Activated CD4-positive, alpha-beta T cell treated with anti-CD3 and anti-CD28 coated beads for 36 hours (primary cell): ENCODE results near the gene TCF7. TPM values are rescaled to one million over a fixed set of nuclear protein-coding genes. Genes with fewer than 3 reads are reported as not detected.

Experiments
- ATAC-seq: fragments of 200-7000 bp; cut with Tn5 transposase; one replicate; pipeline ENCODE4 v1.10.0; 2021; ENCODE audit warnings: mild to moderate bottlenecking, moderate library complexity
- CTCF ChIA-PET: fragments of 350-600 bp; sonication (Branson Sonifier 250); formaldehyde crosslinking; loops from one replicate; lab custom pipeline; 2021; ENCODE audit warnings: antibody characterized with exemption; lab: Charles Lee
- POLR2A ChIA-PET: fragments of 350-600 bp; sonication (Branson Sonifier 250); formaldehyde crosslinking; loops from one replicate; lab custom pipeline; 2021; ENCODE audit warnings: antibody characterized with exemption, inconsistent platforms; lab: Charles Lee
- DNase-seq: peaks from one replicate; pipeline ENCODE4 v3.0.0-alpha.2; 2020
- H3K27ac Mint-ChIP-seq: one replicate; pipeline ENCODE4 v1.8.0; 2021; ENCODE audit warnings: mixed read lengths
- H3K27me3 Mint-ChIP-seq: one replicate; pipeline ENCODE4 v1.8.0; 2021; ENCODE audit warnings: mixed read lengths
- H3K36me3 Mint-ChIP-seq: one replicate; pipeline ENCODE4 v1.8.0; 2021; ENCODE audit warnings: low read depth, mixed read lengths
- H3K4me1 Mint-ChIP-seq: one replicate; pipeline ENCODE4 v1.8.0; 2021; ENCODE audit warnings: mixed read lengths
- H3K4me3 Mint-ChIP-seq: one replicate; pipeline ENCODE4 v1.8.0; 2021; ENCODE audit warnings: mild to moderate bottlenecking, moderate library complexity, mixed read lengths
- H3K9me3 Mint-ChIP-seq: one replicate; pipeline ENCODE4 v1.8.0; 2021; ENCODE audit warnings: low read depth, mixed read lengths
- intact Hi-C, 2 experiments: fragments of 100-400 bp; cut with DNase I in 1 of 2; cut with micrococcal nuclease in 1 of 2; formaldehyde crosslinking; loops; one replicate each; pipeline versions ENCODE4 v1.14.2 to v1.15.1; 2022 to 2024; cut with DNase I, micrococcal nuclease
- total RNA-seq, 2 experiments: library from RNA; stranded (reverse); gene quantifications; one replicate each; pipeline ENCODE4 v1.2.3, GENCODE V29; 2021

TCF7 gene
- total RNA-seq, 2 experiments from 2014 or later, result 94.8 to 117 TPM

DNA sequence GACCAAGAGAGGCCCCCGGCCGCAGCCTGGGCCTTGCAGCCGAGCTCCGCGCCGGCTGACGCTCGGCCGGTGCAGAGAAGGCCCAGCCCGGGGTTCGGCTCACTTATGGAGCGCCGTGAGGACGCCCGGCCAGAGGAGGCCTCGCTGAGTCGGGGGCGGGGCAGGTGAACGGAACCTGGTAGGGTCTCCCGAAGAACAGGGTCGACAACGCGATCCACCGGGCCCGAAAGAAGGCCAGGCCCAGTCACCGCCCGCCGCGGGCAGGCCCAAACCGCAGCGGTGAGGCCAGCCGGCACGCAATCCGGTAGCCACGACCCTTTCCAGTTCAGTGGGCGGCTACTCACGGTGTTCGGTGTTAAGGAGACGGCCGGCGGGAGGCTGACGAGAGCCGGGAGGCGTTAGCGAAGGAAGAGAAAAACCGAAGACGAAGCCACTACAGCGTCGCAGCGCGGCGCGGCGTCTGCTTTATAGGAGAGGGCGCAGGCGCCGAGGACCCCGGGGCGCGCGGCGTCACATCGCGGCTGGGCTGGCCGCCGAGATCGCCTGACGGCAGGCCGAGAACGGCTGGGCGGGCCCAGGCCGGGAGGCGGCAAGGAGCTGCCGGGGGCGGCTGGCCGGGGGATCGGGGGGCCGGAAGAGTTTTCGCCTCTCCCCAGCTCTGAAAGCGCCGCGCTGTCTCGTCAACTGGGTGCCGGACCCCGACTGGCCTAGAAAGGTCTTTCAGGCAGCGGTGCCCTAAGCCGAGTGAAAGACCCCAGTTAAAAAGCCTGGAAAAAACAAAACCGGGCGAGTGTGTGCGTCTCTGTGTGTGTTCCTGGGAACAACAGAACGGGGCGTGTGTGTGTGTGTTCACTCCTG, 62.3 kb downstream of the TCF7 start, which contains the start of gene SKP1:
TSS of gene SKP1 (minus strand) at position 440 of the 858 bp plus-strand sequence. CDS start 2,928 bp downstream, outside the sequence.
- H3K4me3 Mint-ChIP-seq, result peak within 1 kb of the TSS; percentile 98
- H3K4me1 Mint-ChIP-seq, result peaks cover 32% of the 10 kb centered on the region
- H3K27me3 Mint-ChIP-seq, result no peaks in the 10 kb centered on the region
- H3K9me3 Mint-ChIP-seq, result no peaks in the 10 kb centered on the region
- ChIA-PET CTCF (interaction anchor here (1.0 to 1.8 kb wide), 5 partner anchors 11 to 137 kb away, joined by 3 to 11 read pairs (median 5); no protein-coding TSS in a partner anchor), POLR2A (interaction anchor here (0.6 to 2.8 kb wide), 12 partner anchors 11 to 349 kb away, joined by 3 to 29 read pairs (median 4); partner anchors contain the start of genes JADE2, PPP2CA and VDAC1)
- peak; percentile 91 for DNase-seq
- intact Hi-C loops, result loop anchor here (1.0 to 5.0 kb wide), 15 partner anchors 50 to 1126 kb away; partner anchors contain the start of genes PPP2CA (in 2 of the 2), C5orf15 (in 1 of the 2), CAMLG (in 1 of the 2) and CDKL3 (in 1 of the 2)
- peaks cover 24% of the 10 kb centered on the region for H3K36me3 Mint-ChIP-seq
- peak within 1 kb of the TSS; percentile 95 for H3K27ac Mint-ChIP-seq
- ATAC-seq, result peak; percentile 85

DNA sequence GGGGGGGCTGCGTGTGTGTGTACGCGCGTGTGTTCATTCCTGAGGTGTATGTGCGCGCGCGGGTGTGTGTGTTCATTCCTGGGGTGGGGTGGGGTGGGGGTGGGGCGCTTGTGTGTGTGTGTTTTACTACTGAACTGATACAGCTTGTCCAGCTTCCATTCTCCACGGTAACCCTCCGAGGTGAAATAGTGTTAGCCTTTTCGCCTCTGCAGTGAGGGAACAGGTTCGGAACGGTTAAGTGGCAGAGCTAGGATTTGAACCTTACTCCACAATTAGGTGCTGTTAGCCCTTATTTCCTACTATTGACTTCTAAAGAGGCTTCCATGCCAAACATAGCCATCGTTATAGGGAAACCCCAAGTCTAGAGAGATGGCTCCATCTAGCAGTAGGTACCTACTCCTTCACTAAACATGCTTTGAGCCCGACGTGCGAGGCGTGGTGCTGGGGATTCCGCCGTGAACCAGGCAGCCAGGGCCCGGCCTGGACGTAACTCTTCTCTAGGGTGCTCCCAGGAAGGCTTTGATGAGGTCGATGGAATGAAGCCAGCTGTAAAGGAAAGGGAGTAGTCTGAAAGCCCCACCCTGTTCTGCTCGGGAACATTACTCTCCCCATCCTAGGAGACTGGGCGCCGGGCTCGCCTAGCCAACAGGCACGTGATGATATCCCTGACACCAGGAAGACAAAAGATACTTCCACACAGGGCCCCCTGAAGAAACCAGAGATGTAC, 63.1 kb downstream of the TCF7 start:
- H3K4me1 Mint-ChIP-seq, result peaks cover 26% of the 10 kb centered on the region
- peaks cover 17% of the 10 kb centered on the region for H3K36me3 Mint-ChIP-seq
- DNase-seq (peak; percentile 29), ATAC-seq (peak; percentile 23)
- peak overlapping the region; percentile 98 for H3K4me3 Mint-ChIP-seq
- H3K27me3 Mint-ChIP-seq, result no peaks in the 10 kb centered on the region
- intact Hi-C loops, result loop anchor here (1.0 to 5.0 kb wide), 10 partner anchors 49 to 1127 kb away; partner anchors contain the start of genes PPP2CA (in 2 of the 2), CAMLG (in 1 of the 2), DDX46 (in 1 of the 2) and TCF7 (in 1 of the 2)
- H3K9me3 Mint-ChIP-seq, result no peaks in the 10 kb centered on the region
- H3K27ac Mint-ChIP-seq, result peak overlapping the region; percentile 94
- ChIA-PET CTCF (interaction anchor here (1.0 to 1.8 kb wide), 6 partner anchors 11 to 138 kb away, joined by 3 to 11 read pairs (median 4); no protein-coding TSS in a partner anchor), POLR2A (interaction anchor here (0.6 to 2.8 kb wide), 3 partner anchors 10 to 48 kb away, joined by 4 to 29 read pairs (median 4); partner anchors contain the start of gene PPP2CA)

DNA sequence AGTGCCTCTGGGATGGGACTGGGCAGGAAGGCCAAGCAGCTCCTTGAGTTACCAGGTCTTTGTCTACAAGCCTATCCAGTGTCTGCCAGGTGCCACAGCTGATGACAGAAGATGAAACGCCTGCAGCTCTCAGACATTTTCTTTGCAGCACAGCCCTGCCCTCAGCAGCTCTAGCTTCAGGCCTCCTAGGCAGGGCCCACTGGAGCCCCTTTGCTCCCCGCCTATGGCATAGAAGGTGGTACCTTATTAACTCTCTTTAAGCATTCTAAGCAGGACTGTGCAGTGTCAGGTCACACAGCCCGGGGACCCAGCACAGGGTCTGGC, 63.6 kb downstream of the TCF7 start:
- Mint-ChIP-seq H3K36me3 (peaks cover 15% of the 10 kb centered on the region), H3K9me3 (no peaks in the 10 kb centered on the region), H3K4me3 (peak overlapping the region; percentile 98), H3K27ac (peak overlapping the region; percentile 94), H3K4me1 (peaks cover 24% of the 10 kb centered on the region), H3K27me3 (no peaks in the 10 kb centered on the region)
- CTCF ChIA-PET, result interaction anchor here (1.0 to 1.7 kb wide), 4 partner anchors 10 to 111 kb away, joined by 3 to 6 read pairs (median 4); no protein-coding TSS in a partner anchor
- DNase-seq, result no peak
- intact Hi-C loops, result loop anchor here in 1 of 2 experiments (5.0 kb wide), 1 partner anchor 61 kb away; no protein-coding TSS in a partner anchor
- POLR2A ChIA-PET, result interaction anchor here (2.8 kb wide), 1 partner anchor 48 kb away, joined by 29 read pairs; the partner anchor contains the start of gene PPP2CA
- no peak for ATAC-seq

DNA sequence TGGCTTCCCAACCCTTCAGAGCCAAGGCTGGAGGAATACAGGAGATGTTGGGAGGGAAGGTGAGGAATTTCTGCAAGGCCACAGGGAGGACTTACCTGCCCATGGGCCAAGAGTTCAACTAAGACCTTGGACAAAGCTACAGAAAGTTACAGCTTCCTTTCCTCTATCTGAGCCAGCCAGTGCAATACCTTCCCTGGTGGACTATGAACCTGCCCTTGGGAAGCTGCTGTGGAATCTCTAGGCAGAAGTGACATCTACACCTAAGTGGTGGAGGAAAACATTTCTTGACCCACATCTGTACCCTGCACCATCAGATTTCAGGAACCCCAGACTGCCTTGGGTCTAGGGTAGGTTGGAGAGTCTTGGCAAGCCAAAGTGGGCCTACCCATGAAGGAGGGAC, 69.0 kb downstream of the TCF7 start:
- no peaks in the 10 kb centered on the region for H3K9me3 Mint-ChIP-seq
- no peaks in the 10 kb centered on the region for H3K36me3 Mint-ChIP-seq
- DNase-seq, result no peak
- ATAC-seq, result no peak
- no peak overlapping the region for H3K4me3 Mint-ChIP-seq
- no peaks in the 10 kb centered on the region for H3K27me3 Mint-ChIP-seq
- POLR2A ChIA-PET, result no interaction called here
- CTCF ChIA-PET, result interaction anchor here (0.5 to 2.9 kb wide), 26 partner anchors 9 to 586 kb away, joined by 3 to 18 read pairs (median 4); no protein-coding TSS in a partner anchor
- intact Hi-C loops, result no loop called here
- no peak overlapping the region for H3K27ac Mint-ChIP-seq
- H3K4me1 Mint-ChIP-seq, result no peaks in the 10 kb centered on the region

DNA sequence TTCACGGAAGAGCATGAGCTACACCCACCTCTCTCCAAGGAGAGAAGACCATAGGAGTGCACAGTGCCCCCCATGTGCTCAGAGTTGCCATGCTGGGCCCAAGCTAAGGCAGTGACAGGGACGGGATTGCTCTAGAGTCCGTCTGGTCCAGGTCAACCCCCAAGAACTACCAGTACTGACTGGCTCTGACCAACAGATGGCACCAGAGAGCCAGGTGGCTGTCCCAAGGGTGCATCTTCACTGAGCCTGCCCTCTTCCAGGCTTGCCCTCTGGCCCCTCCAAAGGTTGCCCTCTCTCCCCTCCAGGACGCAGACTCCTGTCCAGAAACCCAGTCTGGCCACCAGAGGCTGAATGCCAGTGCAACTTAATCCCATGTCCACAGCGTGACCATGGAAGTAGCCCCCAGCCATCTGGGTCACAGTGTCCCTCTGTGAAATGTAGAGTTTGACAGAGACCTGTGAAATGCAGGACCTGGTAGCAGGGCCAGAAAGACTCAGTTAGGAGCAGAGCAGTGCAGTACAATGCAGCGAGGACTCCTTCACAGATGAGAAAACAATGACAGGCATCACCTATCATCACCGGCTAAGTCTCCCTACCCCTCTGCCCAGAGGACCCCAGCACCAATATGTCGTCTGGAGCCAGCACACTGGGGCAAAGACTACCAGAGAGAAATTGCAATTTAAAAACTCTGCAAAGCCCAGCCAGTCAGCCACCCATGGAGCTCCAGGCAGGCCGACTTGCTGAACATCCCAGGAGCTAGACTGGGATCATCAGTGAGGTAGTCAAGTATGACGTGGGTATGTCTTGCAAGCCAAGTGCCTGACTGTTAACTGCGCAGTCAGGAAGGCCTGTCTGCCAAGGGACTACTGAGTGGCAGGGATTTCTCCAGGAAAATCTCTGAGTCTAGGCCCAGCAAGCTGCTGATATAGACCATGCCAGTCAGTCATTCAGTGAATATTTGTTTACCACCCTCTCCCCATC, 70.0 kb downstream of the TCF7 start:
- no peaks in the 10 kb centered on the region for H3K9me3 Mint-ChIP-seq
- ChIA-PET CTCF (interaction anchor here (0.6 to 2.9 kb wide), 36 partner anchors 8 to 1049 kb away, joined by 3 to 18 read pairs (median 4); partner anchors contain the start of gene PPP2CA), POLR2A (interaction anchor here (0.6 kb wide), 2 partner anchors 8 to 185 kb away, joined by 3 to 4 read pairs; no protein-coding TSS in a partner anchor)
- intact Hi-C loops, result loop anchor here (1.0 to 2.0 kb wide), 2 partner anchors 105 to 402 kb away; no protein-coding TSS in a partner anchor
- ATAC-seq (peak; percentile 99), DNase-seq (peak; percentile 88)
- H3K36me3 Mint-ChIP-seq, result no peaks in the 10 kb centered on the region
- no peak overlapping the region for H3K4me3 Mint-ChIP-seq
- H3K27me3 Mint-ChIP-seq, result no peaks in the 10 kb centered on the region
- H3K27ac Mint-ChIP-seq, result no peak overlapping the region
- H3K4me1 Mint-ChIP-seq, result no peaks in the 10 kb centered on the region

DNA sequence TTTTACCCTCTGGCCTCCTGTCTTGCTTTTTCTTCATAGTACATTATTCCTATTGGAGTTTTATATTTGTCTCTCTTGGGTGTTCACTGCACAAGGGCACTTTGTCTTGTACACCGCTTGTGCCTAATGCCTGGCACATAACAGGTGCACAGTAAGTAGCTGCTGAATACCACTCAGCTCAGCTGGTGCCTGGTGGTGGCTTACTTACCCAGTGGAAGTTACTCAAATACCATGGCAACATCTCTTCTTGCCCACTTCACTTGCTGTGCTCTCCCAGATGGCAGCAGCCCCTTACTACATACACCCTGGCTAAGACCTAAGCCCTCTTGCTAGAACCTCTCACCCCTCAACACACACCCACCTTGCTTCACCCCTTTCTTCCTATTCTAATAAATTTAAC, 73.6 kb downstream of the TCF7 start:
- POLR2A ChIA-PET, result interaction anchor here (1.4 kb wide), 1 partner anchor 39 kb away, joined by 4 read pairs; no protein-coding TSS in a partner anchor
- no peak overlapping the region for H3K27ac Mint-ChIP-seq
- H3K27me3 Mint-ChIP-seq, result no peaks in the 10 kb centered on the region
- H3K4me1 Mint-ChIP-seq, result no peaks in the 10 kb centered on the region
- ATAC-seq (no peak), DNase-seq (no peak)
- no peaks in the 10 kb centered on the region for H3K9me3 Mint-ChIP-seq
- no peak overlapping the region for H3K4me3 Mint-ChIP-seq
- intact Hi-C loops, result no loop called here
- CTCF ChIA-PET, result interaction anchor here (0.7 to 1.6 kb wide), 6 partner anchors 10 to 533 kb away, joined by 3 to 5 read pairs (median 3); partner anchors contain the start of gene PPP2CA
- H3K36me3 Mint-ChIP-seq, result no peaks in the 10 kb centered on the region

DNA sequence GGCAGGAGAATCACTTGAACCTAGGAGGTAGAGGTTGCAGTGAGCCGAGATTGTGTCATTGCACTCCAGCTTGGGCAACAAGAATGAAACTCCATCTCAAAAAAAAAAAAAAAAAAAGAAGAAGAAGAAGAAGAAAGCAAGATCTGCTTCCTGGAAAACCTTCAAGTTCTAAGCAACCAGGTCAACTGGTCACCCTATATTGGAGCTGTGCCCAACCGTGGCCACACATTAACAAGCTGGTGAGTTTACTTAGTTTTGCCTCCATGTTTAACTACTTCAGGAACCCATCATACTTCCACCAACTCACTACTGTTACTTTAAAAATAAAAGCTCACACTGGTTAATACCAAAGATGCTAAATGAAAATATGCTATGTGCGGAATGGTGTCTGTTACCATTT, 74.5 kb downstream of the TCF7 start:
- no peaks in the 10 kb centered on the region for H3K4me1 Mint-ChIP-seq
- H3K27me3 Mint-ChIP-seq, result no peaks in the 10 kb centered on the region
- ChIA-PET CTCF (interaction anchor here (0.7 to 1.0 kb wide), 4 partner anchors 9 to 421 kb away, joined by 3 read pairs; no protein-coding TSS in a partner anchor), POLR2A (interaction anchor here (0.6 kb wide), 1 partner anchor 182 kb away, joined by 5 read pairs; no protein-coding TSS in a partner anchor)
- no peak overlapping the region for H3K4me3 Mint-ChIP-seq
- no peaks in the 10 kb centered on the region for H3K9me3 Mint-ChIP-seq
- ATAC-seq (no peak), DNase-seq (no peak)
- no peaks in the 10 kb centered on the region for H3K36me3 Mint-ChIP-seq
- intact Hi-C loops, result no loop called here
- H3K27ac Mint-ChIP-seq, result no peak overlapping the region

DNA sequence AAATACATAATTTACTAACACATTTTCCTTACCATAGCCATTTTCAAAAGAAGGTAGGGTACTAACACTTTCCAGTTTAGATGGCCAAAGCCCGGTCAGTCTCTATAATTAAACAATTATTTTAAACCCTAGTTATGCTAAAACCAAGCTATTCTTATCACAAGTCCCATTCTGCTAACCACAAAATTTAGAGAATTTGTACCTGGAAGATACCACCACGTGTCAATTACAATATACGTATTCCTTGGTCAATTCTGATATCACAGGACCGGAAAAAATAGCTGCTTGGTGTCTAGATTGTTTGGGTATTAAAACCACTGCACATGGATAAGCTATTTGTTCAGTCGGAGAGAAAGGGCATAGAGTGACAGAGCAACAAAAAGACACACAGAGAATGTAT, 81.2 kb downstream of the TCF7 start:
- ChIA-PET POLR2A (no interaction called here), CTCF (interaction anchor here (1.1 to 2.2 kb wide), 4 partner anchors 11 to 18 kb away, joined by 3 to 5 read pairs (median 4); no protein-coding TSS in a partner anchor)
- H3K27me3 Mint-ChIP-seq, result no peaks in the 10 kb centered on the region
- no peak overlapping the region for H3K27ac Mint-ChIP-seq
- no peak overlapping the region for H3K4me3 Mint-ChIP-seq
- no peaks in the 10 kb centered on the region for H3K4me1 Mint-ChIP-seq
- intact Hi-C loops, result no loop called here
- DNase-seq (no peak), ATAC-seq (no peak)
- peaks cover 40% of the 10 kb centered on the region for H3K36me3 Mint-ChIP-seq
- H3K9me3 Mint-ChIP-seq, result no peaks in the 10 kb centered on the region
